Activated CD4-positive, alpha-beta T cell treated with anti-CD3 and anti-CD28 coated beads, Interleukin-2, amount 10 ng/mL, durations not matched to agents 7 days and 5 days (primary cell): Measurements from ENCODE around the gene ZNF330. TPM values are rescaled to one million over a fixed set of nuclear protein-coding genes. Genes with fewer than 3 reads are reported as not detected.
"Not testable (repeated sequence)": the region's sequence is repeated elsewhere in the genome, so short reads cannot be mapped to it uniquely, and the experiment has no call there.

Experiments used
- CTCF ChIA-PET: fragments of 350-600 bp; sonication (Branson Sonifier 250); formaldehyde crosslinking; loops from one replicate; lab custom pipeline; 2021; ENCODE audit warnings: antibody characterized with exemption; lab: Charles Lee
- POLR2A ChIA-PET: fragments of 350-600 bp; sonication (Branson Sonifier 250); formaldehyde crosslinking; loops from one replicate; lab custom pipeline; 2021; ENCODE audit warnings: antibody characterized with exemption; lab: Charles Lee
- DNase-seq: peaks from one replicate; pipeline ENCODE4 v3.0.0-alpha.2; 2020
- H3K27ac Mint-ChIP-seq: one replicate; pipeline ENCODE4 v1.8.0; 2021; ENCODE audit warnings: mild to moderate bottlenecking, moderate library complexity, mixed read lengths
- H3K27me3 Mint-ChIP-seq: one replicate; pipeline ENCODE4 v1.8.0; 2021; ENCODE audit warnings: mixed read lengths
- H3K36me3 Mint-ChIP-seq: one replicate; pipeline ENCODE4 v1.8.0; 2021; ENCODE audit warnings: low read depth, mixed read lengths
- H3K4me1 Mint-ChIP-seq: one replicate; pipeline ENCODE4 v1.8.0; 2021; ENCODE audit warnings: mixed read lengths
- H3K4me3 Mint-ChIP-seq: one replicate; pipeline ENCODE4 v1.8.0; 2021; ENCODE audit warnings: mild to moderate bottlenecking, moderate library complexity, mixed read lengths
- H3K9me3 Mint-ChIP-seq: one replicate; pipeline ENCODE4 v1.8.0; 2021; ENCODE audit warnings: mixed read lengths
- total RNA-seq, 2 experiments: library from RNA; stranded (reverse); gene quantifications; one replicate each; pipeline ENCODE4 v1.2.3, GENCODE V29; 2021

Gene ZNF330
- total RNA-seq: 10 to 100 TPM; 31.8 to 39.5 TPM

- Mint-ChIP-seq H3K27me3 (peaks cover 5% of the 10 kb centered on the region), H3K4me3 (peak within 1 kb of the TSS; percentile 97), H3K4me1 (peaks cover 43% of the 10 kb centered on the region), H3K27ac (peak within 1 kb of the TSS; percentile 99), H3K36me3 (peaks cover 25% of the 10 kb centered on the region), H3K9me3 (peaks cover 5% of the 10 kb centered on the region)
- CTCF ChIA-PET: no interaction called here
- POLR2A ChIA-PET: no interaction called here
- peak; percentile 84 for DNase-seq
Measured at GRCh38 chr4:141220691-141221659, at the start of gene ZNF330. Gene ZNF330, plus strand, starts transcription at chr4:141220895. Its CDS starts 1,477 bp downstream, at chr4:141222372.

GRCh38 chr4:141174457-141174856 lies 46.2 kb upstream of the ZNF330 start:
- DNase-seq: no peak
- no peak overlapping the region for H3K4me3 Mint-ChIP-seq
- H3K27me3 Mint-ChIP-seq: peaks cover 10% of the 10 kb centered on the region
- no peaks in the 10 kb centered on the region for H3K36me3 Mint-ChIP-seq
- no peaks in the 10 kb centered on the region for H3K9me3 Mint-ChIP-seq
- H3K27ac Mint-ChIP-seq: no peak overlapping the region
- no peaks in the 10 kb centered on the region for H3K4me1 Mint-ChIP-seq
- ChIA-PET CTCF (interaction anchor here (1.0 kb wide), 1 partner anchor 16 kb away, joined by 4 read pairs; no protein-coding TSS in a partner anchor), POLR2A (no interaction called here)

- Mint-ChIP-seq H3K36me3 (no peaks in the 10 kb centered on the region), H3K4me1 (no peaks in the 10 kb centered on the region), H3K4me3 (no peak overlapping the region), H3K9me3 (no peaks in the 10 kb centered on the region), H3K27me3 (peaks cover 15% of the 10 kb centered on the region), H3K27ac (no peak overlapping the region)
- ChIA-PET POLR2A (no interaction called here), CTCF (interaction anchor here (0.6 kb wide), 1 partner anchor 53 kb away, joined by 3 read pairs; no protein-coding TSS in a partner anchor)
- DNase-seq: no peak
Measured at GRCh38 chr4:141177171-141177570, 43.5 kb upstream of the ZNF330 start.

- H3K27ac Mint-ChIP-seq: no peak overlapping the region
- no peak overlapping the region for H3K4me3 Mint-ChIP-seq
- ChIA-PET CTCF (no interaction called here), POLR2A (no interaction called here)
- H3K9me3 Mint-ChIP-seq: no peaks in the 10 kb centered on the region
- no peak for DNase-seq
- peaks cover 16% of the 10 kb centered on the region for H3K27me3 Mint-ChIP-seq
- no peaks in the 10 kb centered on the region for H3K4me1 Mint-ChIP-seq
- no peaks in the 10 kb centered on the region for H3K36me3 Mint-ChIP-seq
Measured at GRCh38 chr4:141179474-141180373, 41.0 kb upstream of the ZNF330 start.

- no peak overlapping the region for H3K27ac Mint-ChIP-seq
- H3K4me1 Mint-ChIP-seq: no peaks in the 10 kb centered on the region
- no peak overlapping the region for H3K4me3 Mint-ChIP-seq
- ChIA-PET POLR2A (no interaction called here), CTCF (no interaction called here)
- H3K9me3 Mint-ChIP-seq: no peaks in the 10 kb centered on the region
- H3K36me3 Mint-ChIP-seq: no peaks in the 10 kb centered on the region
- peaks cover 17% of the 10 kb centered on the region for H3K27me3 Mint-ChIP-seq
- DNase-seq: no peak
Measured at GRCh38 chr4:141180991-141181761, 39.5 kb upstream of the ZNF330 start.

- H3K27ac Mint-ChIP-seq, H3K9me3 Mint-ChIP-seq, DNase-seq, POLR2A ChIA-PET, CTCF ChIA-PET, H3K4me3 Mint-ChIP-seq, H3K36me3 Mint-ChIP-seq, H3K4me1 Mint-ChIP-seq: not testable (repeated sequence)
- H3K27me3 Mint-ChIP-seq: peaks cover 18% of the 10 kb centered on the region
Measured at GRCh38 chr4:141183491-141183890, 37.2 kb upstream of the ZNF330 start.

- Mint-ChIP-seq H3K4me1 (no peaks in the 10 kb centered on the region), H3K36me3 (no peaks in the 10 kb centered on the region), H3K4me3 (no peak overlapping the region), H3K9me3 (peaks cover 4% of the 10 kb centered on the region), H3K27ac (no peak overlapping the region), H3K27me3 (peaks cover 9% of the 10 kb centered on the region)
- DNase-seq: no peak
- ChIA-PET CTCF (no interaction called here), POLR2A (no interaction called here)
Measured at GRCh38 chr4:141192564-141192963, 28.1 kb upstream of the ZNF330 start.

- DNase-seq: no peak
- ChIA-PET POLR2A (no interaction called here), CTCF (no interaction called here)
- Mint-ChIP-seq H3K4me1 (no peaks in the 10 kb centered on the region), H3K36me3 (no peaks in the 10 kb centered on the region), H3K4me3 (no peak overlapping the region), H3K9me3 (peaks cover 4% of the 10 kb centered on the region), H3K27ac (no peak overlapping the region), H3K27me3 (peaks cover 9% of the 10 kb centered on the region)
Measured at GRCh38 chr4:141193516-141194034, 27.1 kb upstream of the ZNF330 start.

GRCh38 chr4:141195095-141195707 lies 25.5 kb upstream of the ZNF330 start:
- ChIA-PET POLR2A (no interaction called here), CTCF (no interaction called here)
- Mint-ChIP-seq H3K4me1 (no peaks in the 10 kb centered on the region), H3K4me3 (no peak overlapping the region), H3K36me3 (no peaks in the 10 kb centered on the region), H3K9me3 (peaks cover 4% of the 10 kb centered on the region), H3K27ac (no peak overlapping the region), H3K27me3 (peaks cover 5% of the 10 kb centered on the region)
- no peak for DNase-seq

GRCh38 chr4:141196227-141196933 lies 24.3 kb upstream of the ZNF330 start:
- CTCF ChIA-PET: no interaction called here
- POLR2A ChIA-PET: no interaction called here
- H3K4me1 Mint-ChIP-seq: no peaks in the 10 kb centered on the region
- no peak overlapping the region for H3K4me3 Mint-ChIP-seq
- no peak overlapping the region for H3K27ac Mint-ChIP-seq
- no peak for DNase-seq
- H3K9me3 Mint-ChIP-seq: peaks cover 4% of the 10 kb centered on the region
- H3K36me3 Mint-ChIP-seq: no peaks in the 10 kb centered on the region
- peaks cover 9% of the 10 kb centered on the region for H3K27me3 Mint-ChIP-seq

GRCh38 chr4:141207961-141208360 lies 12.7 kb upstream of the ZNF330 start:
- POLR2A ChIA-PET: no interaction called here

More at GRCh38 chr4:141207961-141208360, 12.7 kb upstream of the ZNF330 start:
- Mint-ChIP-seq H3K4me3 (no peak overlapping the region), H3K36me3 (no peaks in the 10 kb centered on the region), H3K9me3 (no peaks in the 10 kb centered on the region), H3K27me3 (peaks cover 20% of the 10 kb centered on the region), H3K27ac (no peak overlapping the region), H3K4me1 (no peaks in the 10 kb centered on the region)
- CTCF ChIA-PET: interaction anchor here (1.0 kb wide), 1 partner anchor 31 kb away, joined by 4 read pairs; no protein-coding TSS in a partner anchor
- no peak for DNase-seq
